ENCODE measurements around the gene ASTN2. TPM values are rescaled to one million over a fixed set of nuclear protein-coding genes. Genes with fewer than 3 reads are reported as not detected.

ASTN2 gene
- polyA plus RNA-seq, 2 of the 4 experiments (the other 2 are of a cell fraction) = 5.8 to 11.6 TPM

- DNase-seq (ENCODE audit: low read depth in 1 of 2, low spot score in 1 of 2) (no peak), ATAC-seq (no peak), FAIRE-seq (no peak)
- WGBS (ENCODE audit: missing lambda C conversion rate) = 62% methylated on average over 4 of the region's 4 CpGs
- ChIA-PET CTCF (interaction anchor here (1.4 kb wide), 1 partner anchor 12 kb away, joined by 3 read pairs; no protein-coding TSS in a partner anchor), POLR2A (no interaction called here)
- Histone ChIP-seq H3K27ac (no peak overlapping the region), H3K9me3 (no peaks in the 10 kb centered on the region), H3K4me3 (no peak overlapping the region), H3K4me2 (no peak overlapping the region), H3K4me1 (no peaks in the 10 kb centered on the region)
- TF ChIP-seq RCOR1 (IDR thresholded peaks at IDR 0.05; ENCODE audit: low read depth, low read length) = no peak
Measured at GRCh38 chr9:116434314-116434713, 980.5 kb downstream of the ASTN2 start.

- Histone ChIP-seq H3K4me2 (no peak overlapping the region), H3K27ac (no peak overlapping the region), H3K4me3 (no peak overlapping the region), H3K4me1 (no peaks in the 10 kb centered on the region), H3K9me3 (no peaks in the 10 kb centered on the region)
- WGBS (ENCODE audit: missing lambda C conversion rate) = 93% methylated on average over 1 of the region's 1 CpG
- FAIRE-seq (no peak), DNase-seq (ENCODE audit: low read depth in 1 of 2, low spot score in 1 of 2) (no peak), ATAC-seq (no peak)
- no peak for TF ChIP-seq JUNB (IDR thresholded peaks at IDR 0.05)
- TF ChIP-seq KDM5A (IDR thresholded peaks at IDR 0.05) = no peak
- no peak for TF ChIP-seq SMC3 (IDR thresholded peaks at IDR 0.05)
- TF ChIP-seq MAZ (IDR thresholded peaks at IDR 0.05; ENCODE audit: borderline replicate concordance, low read depth, low read length) = no peak
- TF ChIP-seq EP300 (IDR thresholded peaks at IDR 0.05) = no peak
- TF ChIP-seq NR3C1 (IDR thresholded peaks at IDR 0.05) = no peak
- TF ChIP-seq EHF (CRISPR knock-in tag; IDR thresholded peaks at IDR 0.05) = no peak
- TF ChIP-seq HOXB13 (CRISPR knock-in tag; IDR thresholded peaks at IDR 0.05; ENCODE audit: low read depth) = no peak
- no peak for TF ChIP-seq RARB (CRISPR knock-in tag; IDR thresholded peaks at IDR 0.05)
- no peak for TF ChIP-seq FOSL2 (IDR thresholded peaks at IDR 0.05)
- TF ChIP-seq FOSL2 (CRISPR knock-in tag; IDR thresholded peaks at IDR 0.05) = no peak
- no peak for TF ChIP-seq USF2 (IDR thresholded peaks at IDR 0.05)
- TF ChIP-seq HEYL (CRISPR knock-in tag; IDR thresholded peaks at IDR 0.05) = no peak
- TF ChIP-seq MAFK (IDR thresholded peaks at IDR 0.05; ENCODE audit: partially characterized antibody) = no peak
- TF ChIP-seq BCL3 (IDR thresholded peaks at IDR 0.05) = no peak
- TF ChIP-seq ZFP36 (IDR thresholded peaks at IDR 0.05; ENCODE audit: borderline replicate concordance, partially characterized antibody) = no peak
- TF ChIP-seq E2F6 (IDR thresholded peaks at IDR 0.05; ENCODE audit: borderline replicate concordance, low read depth) = no peak
- POLR2A ChIA-PET = no interaction called here
- CTCF ChIA-PET = interaction anchor here (0.6 to 1.7 kb wide), 5 partner anchors 9 to 215 kb away, joined by 3 to 10 read pairs (median 3); no protein-coding TSS in a partner anchor
Measured at GRCh38 chr9:116432051-116432450, 982.8 kb downstream of the ASTN2 start.

GRCh38 chr9:116430849-116431248 is 984.0 kb downstream of the ASTN2 start:
- 89% methylated on average over 3 of the region's 3 CpGs for WGBS (ENCODE audit: missing lambda C conversion rate)
- Histone ChIP-seq H3K9me3 (no peaks in the 10 kb centered on the region), H3K4me2 (no peak overlapping the region), H3K4me1 (no peaks in the 10 kb centered on the region), H3K4me3 (no peak overlapping the region), H3K27ac (no peak overlapping the region)
- no peak for FAIRE-seq
- ChIA-PET POLR2A (no interaction called here), CTCF (interaction anchor here (0.9 to 1.7 kb wide), 4 partner anchors 7 to 231 kb away, joined by 3 to 10 read pairs (median 4); no protein-coding TSS in a partner anchor)
- no peak for ATAC-seq
- DNase-seq (ENCODE audit: low read depth in 1 of 2, low spot score in 1 of 2) = no peak
- no peak for TF ChIP-seq BCL3 (IDR thresholded peaks at IDR 0.05)
- TF ChIP-seq ZSCAN20 (CRISPR knock-in tag; IDR thresholded peaks at IDR 0.05) = no peak
